Small intestine (tissue), 7 donors: Measurements from ENCODE around the gene PHACTR1. TPM values are rescaled to one million over a fixed set of nuclear protein-coding genes. Genes with fewer than 3 reads are reported as not detected.
A peak's percentile ranks its signal among the peaks of the same experiment; 100 is the strongest.

Experiments
- DNase-seq, 2 donors: peaks; one replicate each; pipeline versions ENCODE4 v3.0.0 to v3.0.0-alpha.2; 2013
- FAIRE-seq: peaks from 2 replicates; lab custom pipeline; 2012; peaks lifted over from hg19 to GRCh38; lab: Jason Lieb, UNC
- H3K27ac ChIP-seq, 3 donors: one replicate each; pipeline ENCODE4 v1.5.1; 2013; ENCODE audit warnings: low read length in 2 of 3, mild to moderate bottlenecking in 2 of 3, control low read depth in 1 of 3, inconsistent platforms in 1 of 3, low read depth in 1 of 3, moderate library complexity in 1 of 3
- H3K27me3 ChIP-seq, 3 donors: one replicate each; pipeline ENCODE4 v1.6.1; 2013; ENCODE audit warnings: low read length in 3 of 3, inconsistent platforms in 1 of 3; ENCODE audit not compliant: control insufficient read depth in 3 of 3, insufficient read depth in 3 of 3
- H3K36me3 ChIP-seq, 3 donors: one replicate each; pipeline ENCODE4 v1.6.1; 2013; ENCODE audit warnings: low read length in 3 of 3, inconsistent platforms in 1 of 3, low read depth in 1 of 3, mild to moderate bottlenecking in 1 of 3, moderate library complexity in 1 of 3; ENCODE audit not compliant: control insufficient read depth in 3 of 3, insufficient read depth in 2 of 3
- H3K4me1 ChIP-seq, 3 donors: one replicate each; pipeline ENCODE4 v1.6.1; 2013; ENCODE audit warnings: low read length in 2 of 3, inconsistent platforms in 1 of 3, low read depth in 1 of 3, mild to moderate bottlenecking in 1 of 3, moderate library complexity in 1 of 3; ENCODE audit not compliant: control insufficient read depth in 3 of 3, insufficient read depth in 2 of 3
- H3K4me3 ChIP-seq, 3 donors: one replicate each; pipeline ENCODE4 v1.5.1; 2013; ENCODE audit warnings: low read length in 3 of 3, control low read depth in 1 of 3, inconsistent platforms in 1 of 3, low read depth in 1 of 3, mild to moderate bottlenecking in 1 of 3, moderate library complexity in 1 of 3
- H3K9me3 ChIP-seq, 2 donors: one replicate each; pipeline ENCODE4 v1.6.1; 2013; ENCODE audit warnings: low read depth in 1 of 2, low read length in 1 of 2; ENCODE audit not compliant: control insufficient read depth in 2 of 2, insufficient read depth in 1 of 2
- WGBS, 3 donors: extraction: QIAGEN DNeasy Blood & Tissue Kit; methylation state at CpG; one replicate each; pipeline ENCODE4 v1.1.7; 2013; 5-methylcytosine and 5-hydroxymethylcytosine counted together
- polyA plus RNA-seq, 4 donors: library from polyadenylated mRNA; stranded (reverse) in 3 of 4; unstranded in 1 of 4; fragments of 200-250 nt in 3 of 4; fragments of 120-200 nt in 1 of 4; gene quantifications; one replicate each; pipeline versions ENCODE4 v1.2.1 to v1.2.3, GENCODE V29; 2013
- donor health status: healthy with polysubstance abuse.
- donor health status: control.
- donor health status: control.
- donor health status: Bipolar disorder and iron deficiency.
- donor health status: healthy.

The PHACTR1 gene
- polyA plus RNA-seq, 4 donors = 0.67 to 3.8 (median 1.8) TPM

GRCh38 chr6:13296536-13296997 lies 580.0 kb downstream of the PHACTR1 start:
- Histone ChIP-seq H3K27ac (no peak overlapping the region), H3K4me1 (no peaks in the 10 kb centered on the region), H3K9me3 (no peaks in the 10 kb centered on the region), H3K4me3 (no peak overlapping the region), H3K27me3 (no peaks in the 10 kb centered on the region), H3K36me3 (peaks cover 7 to 77% (median 15%) of the 10 kb centered on the region in 3 donors)
- DNase-seq (no peak), FAIRE-seq (no peak)
- 92 to 95% (median 92%) methylated on average over 9 of the region's 9 CpGs for WGBS, 3 donors

GRCh38 chr6:13297391-13297790 lies 580.8 kb downstream of the PHACTR1 start:
- Histone ChIP-seq H3K4me3 (no peak overlapping the region), H3K27me3 (no peaks in the 10 kb centered on the region), H3K9me3 (no peaks in the 10 kb centered on the region), H3K36me3 (peaks cover 11 to 76% (median 15%) of the 10 kb centered on the region in 3 donors), H3K4me1 (no peaks in the 10 kb centered on the region), H3K27ac (no peak overlapping the region)
- WGBS, 3 donors = 92 to 96% (median 95%) methylated on average over 5 of the region's 5 CpGs
- FAIRE-seq (no peak), DNase-seq (no peak)

GRCh38 chr6:13298446-13298845 lies 581.9 kb downstream of the PHACTR1 start:
- H3K9me3 ChIP-seq = no peaks in the 10 kb centered on the region
- H3K27ac ChIP-seq = no peak overlapping the region
- 87 to 92% (median 91%) methylated on average over 3 of the region's 3 CpGs for WGBS, 3 donors
- H3K36me3 ChIP-seq = peaks cover 11 to 76% (median 15%) of the 10 kb centered on the region in 3 donors
- H3K27me3 ChIP-seq = no peaks in the 10 kb centered on the region
- H3K4me3 ChIP-seq = no peak overlapping the region
- H3K4me1 ChIP-seq = peaks cover 0 to 6% (median 4%) of the 10 kb centered on the region in 3 donors
- FAIRE-seq (no peak), DNase-seq (no peak)

GRCh38 chr6:13299403-13299821 lies 582.8 kb downstream of the PHACTR1 start:
- Histone ChIP-seq H3K9me3 (no peaks in the 10 kb centered on the region), H3K4me1 (peaks cover 0 to 6% (median 4%) of the 10 kb centered on the region in 3 donors), H3K4me3 (no peak overlapping the region), H3K27me3 (no peaks in the 10 kb centered on the region), H3K36me3 (peaks cover 7 to 71% (median 15%) of the 10 kb centered on the region in 3 donors), H3K27ac (no peak overlapping the region)
- 86 to 95% (median 87%) methylated on average over 11 of the region's 11 CpGs for WGBS, 3 donors
- FAIRE-seq (no peak), DNase-seq (no peak)

- H3K27ac ChIP-seq = no peak overlapping the region
- peaks cover 0 to 6% (median 4%) of the 10 kb centered on the region in 3 donors for H3K4me1 ChIP-seq
- DNase-seq = no peak
- WGBS, 3 donors = 78 to 94% (median 83%) methylated on average over 6 of the region's 6 CpGs
- no peaks in the 10 kb centered on the region for H3K27me3 ChIP-seq
- no peak for FAIRE-seq
- H3K4me3 ChIP-seq = no peak overlapping the region
- H3K36me3 ChIP-seq = peaks cover 9 to 71% (median 11%) of the 10 kb centered on the region in 3 donors
- no peaks in the 10 kb centered on the region for H3K9me3 ChIP-seq
Measured at GRCh38 chr6:13299918-13300317, 583.4 kb downstream of the PHACTR1 start.

GRCh38 chr6:13300643-13301590 lies 584.4 kb downstream of the PHACTR1 start:
- no peak for DNase-seq
- Histone ChIP-seq H3K9me3 (no peaks in the 10 kb centered on the region), H3K36me3 (peaks cover 7 to 66% (median 14%) of the 10 kb centered on the region in 3 donors), H3K27ac (no peak overlapping the region), H3K4me3 (no peak overlapping the region), H3K27me3 (no peaks in the 10 kb centered on the region), H3K4me1 (peaks cover 0 to 6% (median 4%) of the 10 kb centered on the region in 3 donors)
- no peak for FAIRE-seq
- 70 to 85% (median 82%) methylated on average over 9 of the region's 9 CpGs for WGBS, 3 donors

- H3K27ac ChIP-seq = peak overlapping the region in 1 of 3 donors; percentile 72
- peaks cover 5 to 54% (median 18%) of the 10 kb centered on the region in 3 donors for H3K36me3 ChIP-seq
- WGBS, 3 donors = 83 to 91% (median 87%) methylated on average over 7 of the region's 7 CpGs
- no peak overlapping the region for H3K4me3 ChIP-seq
- H3K27me3 ChIP-seq = no peaks in the 10 kb centered on the region
- peaks cover 0 to 6% (median 4%) of the 10 kb centered on the region in 3 donors for H3K4me1 ChIP-seq
- FAIRE-seq (no peak), DNase-seq (no peak)
- no peaks in the 10 kb centered on the region for H3K9me3 ChIP-seq
Measured at GRCh38 chr6:13302291-13302690, 585.7 kb downstream of the PHACTR1 start.

GRCh38 chr6:13302751-13303667 lies 586.4 kb downstream of the PHACTR1 start:
- WGBS, 3 donors = 51 to 53% (median 53%) methylated on average over 17 of the region's 17 CpGs
- no peaks in the 10 kb centered on the region for H3K9me3 ChIP-seq
- no peak for FAIRE-seq
- H3K27ac ChIP-seq = peak overlapping the region in 2 of 3 donors; percentile 57 to 87
- H3K27me3 ChIP-seq = no peaks in the 10 kb centered on the region
- H3K4me3 ChIP-seq = no peak overlapping the region
- peaks cover 0 to 6% (median 4%) of the 10 kb centered on the region in 3 donors for H3K4me1 ChIP-seq
- peak; percentile 46 to 57 for DNase-seq
- peaks cover 5 to 53% (median 21%) of the 10 kb centered on the region in 3 donors for H3K36me3 ChIP-seq
